ENCODE results near the gene TUBGCP5. TPM values are rescaled to one million over a fixed set of nuclear protein-coding genes. Genes with fewer than 3 reads are reported as not detected.

Gene TUBGCP5
- total and polyA plus RNA-seq, 4 donors, result 2.6 to 19.8 (median 13.6) TPM

- no peak for DNase-seq
- Histone ChIP-seq H3K4me1 (ENCODE audit: control insufficient read depth in 1 of 2, insufficient read depth in 2 of 2, low read length in 2 of 2) (peaks cover 0 to 2% of the 10 kb centered on the region in 2 donors), H3K27ac (ENCODE audit: low read depth in 1 of 2, low read length in 2 of 2) (no peak overlapping the region), H3K4me3 (ENCODE audit: low read length in 2 of 2) (peak overlapping the region; percentile 94 to 97), H3K9me3 (ENCODE audit: control insufficient read depth, low read length) (no peaks in the 10 kb centered on the region), H3K36me3 (ENCODE audit: control insufficient read depth in 1 of 2, insufficient read depth in 2 of 2, low read length in 1 of 2) (no peaks in the 10 kb centered on the region), H3K27me3 (ENCODE audit: control insufficient read depth in 1 of 2, insufficient read depth in 2 of 2, low read length in 1 of 2) (no peaks in the 10 kb centered on the region)
- peak; percentile 1 for ATAC-seq (ENCODE audit: low FRiP score)
- intact Hi-C loops (cut with DNase I), result loop anchor here in 1 of 2 donors (2.0 to 10.0 kb wide), 3 partner anchors 36 to 140 kb away; partner anchors contain the start of gene NIPA2
- 4% methylated on average over 22 of the region's 22 CpGs for WGBS, 2 donors
Measured at GRCh38 chr15:22978691-22979237, 60.6 kb downstream of the TUBGCP5 start.

GRCh38 chr15:22974745-22975144 lies 64.6 kb downstream of the TUBGCP5 start:
- DNase-seq, result peak in 1 of 2 donors; percentile 3
- peaks cover 0 to 2% of the 10 kb centered on the region in 2 donors for H3K4me1 ChIP-seq (ENCODE audit: control insufficient read depth in 1 of 2, insufficient read depth in 2 of 2, low read length in 2 of 2)
- no peak overlapping the region for H3K4me3 ChIP-seq (ENCODE audit: low read length in 2 of 2)
- no peaks in the 10 kb centered on the region for H3K27me3 ChIP-seq (ENCODE audit: control insufficient read depth in 1 of 2, insufficient read depth in 2 of 2, low read length in 1 of 2)
- WGBS, 2 donors, result 61 to 62% methylated on average over 4 of the region's 4 CpGs
- no peak overlapping the region for H3K27ac ChIP-seq (ENCODE audit: low read depth in 1 of 2, low read length in 2 of 2)
- H3K9me3 ChIP-seq (ENCODE audit: control insufficient read depth, low read length), result no peaks in the 10 kb centered on the region
- intact Hi-C loops (cut with DNase I), result loop anchor here in 1 of 2 donors (5.0 to 10.0 kb wide), 2 partner anchors 32 to 100 kb away; no protein-coding TSS in a partner anchor
- no peak for ATAC-seq (ENCODE audit: low FRiP score)
- no peaks in the 10 kb centered on the region for H3K36me3 ChIP-seq (ENCODE audit: control insufficient read depth in 1 of 2, insufficient read depth in 2 of 2, low read length in 1 of 2)

- ATAC-seq (ENCODE audit: low FRiP score), result no peak
- H3K27ac ChIP-seq (ENCODE audit: low read depth in 1 of 2, low read length in 2 of 2), result no peak overlapping the region
- no peaks in the 10 kb centered on the region for H3K9me3 ChIP-seq (ENCODE audit: control insufficient read depth, low read length)
- no peaks in the 10 kb centered on the region for H3K36me3 ChIP-seq (ENCODE audit: control insufficient read depth in 1 of 2, insufficient read depth in 2 of 2, low read length in 1 of 2)
- no peak overlapping the region for H3K4me3 ChIP-seq (ENCODE audit: low read length in 2 of 2)
- intact Hi-C loops (cut with DNase I), result loop anchor here in 1 of 2 donors (10.0 kb wide), 1 partner anchor 99 kb away; no protein-coding TSS in a partner anchor
- DNase-seq, result peak in 1 of 2 donors; percentile 11
- 70 to 75% methylated on average over 4 of the region's 4 CpGs for WGBS, 2 donors
- peaks cover 1 to 2% of the 10 kb centered on the region in 2 donors for H3K4me1 ChIP-seq (ENCODE audit: control insufficient read depth in 1 of 2, insufficient read depth in 2 of 2, low read length in 2 of 2)
- no peaks in the 10 kb centered on the region for H3K27me3 ChIP-seq (ENCODE audit: control insufficient read depth in 1 of 2, insufficient read depth in 2 of 2, low read length in 1 of 2)
Measured at GRCh38 chr15:22973987-22974386, 65.4 kb downstream of the TUBGCP5 start.

GRCh38 chr15:22973286-22973685 lies 66.1 kb downstream of the TUBGCP5 start:
- Histone ChIP-seq H3K9me3 (ENCODE audit: control insufficient read depth, low read length) (no peaks in the 10 kb centered on the region), H3K36me3 (ENCODE audit: control insufficient read depth in 1 of 2, insufficient read depth in 2 of 2, low read length in 1 of 2) (no peaks in the 10 kb centered on the region), H3K27me3 (ENCODE audit: control insufficient read depth in 1 of 2, insufficient read depth in 2 of 2, low read length in 1 of 2) (no peaks in the 10 kb centered on the region), H3K4me1 (ENCODE audit: control insufficient read depth in 1 of 2, insufficient read depth in 2 of 2, low read length in 2 of 2) (peaks cover 0 to 3% of the 10 kb centered on the region in 2 donors), H3K27ac (ENCODE audit: low read depth in 1 of 2, low read length in 2 of 2) (no peak overlapping the region), H3K4me3 (ENCODE audit: low read length in 2 of 2) (no peak overlapping the region)
- DNase-seq, result peak in 1 of 2 donors; percentile 54
- WGBS, 2 donors, result 42 to 54% methylated on average over 5 of the region's 5 CpGs
- intact Hi-C loops (cut with DNase I), result loop anchor here in 1 of 2 donors (10.0 kb wide), 1 partner anchor 98 kb away; no protein-coding TSS in a partner anchor
- ATAC-seq (ENCODE audit: low FRiP score), result no peak

- Histone ChIP-seq H3K27me3 (ENCODE audit: control insufficient read depth in 1 of 2, insufficient read depth in 2 of 2, low read length in 1 of 2) (no peaks in the 10 kb centered on the region), H3K36me3 (ENCODE audit: control insufficient read depth in 1 of 2, insufficient read depth in 2 of 2, low read length in 1 of 2) (no peaks in the 10 kb centered on the region), H3K4me1 (ENCODE audit: control insufficient read depth in 1 of 2, insufficient read depth in 2 of 2, low read length in 2 of 2) (peaks cover under 1 to 3% of the 10 kb centered on the region in 2 donors), H3K9me3 (ENCODE audit: control insufficient read depth, low read length) (no peaks in the 10 kb centered on the region), H3K27ac (ENCODE audit: low read depth in 1 of 2, low read length in 2 of 2) (no peak overlapping the region), H3K4me3 (ENCODE audit: low read length in 2 of 2) (no peak overlapping the region)
- WGBS, 2 donors, result 97 to 98% methylated on average over 3 of the region's 3 CpGs
- DNase-seq (peak in 1 of 2 donors; percentile 20), ATAC-seq (ENCODE audit: low FRiP score) (no peak)
- intact Hi-C loops (cut with DNase I), result no loop called here
Measured at GRCh38 chr15:22969489-22969888, 69.9 kb downstream of the TUBGCP5 start.

GRCh38 chr15:22968366-22968765 lies 71.0 kb downstream of the TUBGCP5 start:
- 2 to 4% methylated on average over 5 of the region's 5 CpGs for WGBS, 2 donors
- no peaks in the 10 kb centered on the region for H3K36me3 ChIP-seq (ENCODE audit: control insufficient read depth in 1 of 2, insufficient read depth in 2 of 2, low read length in 1 of 2)
- DNase-seq, result peak in 1 of 2 donors; percentile 67
- no peaks in the 10 kb centered on the region for H3K9me3 ChIP-seq (ENCODE audit: control insufficient read depth, low read length)
- intact Hi-C loops (cut with DNase I), result no loop called here
- no peaks in the 10 kb centered on the region for H3K27me3 ChIP-seq (ENCODE audit: control insufficient read depth in 1 of 2, insufficient read depth in 2 of 2, low read length in 1 of 2)
- H3K4me1 ChIP-seq (ENCODE audit: control insufficient read depth in 1 of 2, insufficient read depth in 2 of 2, low read length in 2 of 2), result peaks cover 4 to 5% of the 10 kb centered on the region in 2 donors
- ATAC-seq (ENCODE audit: low FRiP score), result peak; percentile 49
- peak overlapping the region; percentile 36 to 85 for H3K27ac ChIP-seq (ENCODE audit: low read depth in 1 of 2, low read length in 2 of 2)
- H3K4me3 ChIP-seq (ENCODE audit: low read length in 2 of 2), result no peak overlapping the region

- H3K4me3 ChIP-seq (ENCODE audit: low read length in 2 of 2), result no peak overlapping the region
- H3K27ac ChIP-seq (ENCODE audit: low read depth in 1 of 2, low read length in 2 of 2), result peak overlapping the region in 1 of 2 donors; percentile 69
- 94% methylated on average over 15 of the region's 15 CpGs for WGBS, 2 donors
- intact Hi-C loops (cut with DNase I), result no loop called here
- DNase-seq (peak in 1 of 2 donors; percentile 62), ATAC-seq (ENCODE audit: low FRiP score) (no peak)
- no peaks in the 10 kb centered on the region for H3K36me3 ChIP-seq (ENCODE audit: control insufficient read depth in 1 of 2, insufficient read depth in 2 of 2, low read length in 1 of 2)
- no peaks in the 10 kb centered on the region for H3K27me3 ChIP-seq (ENCODE audit: control insufficient read depth in 1 of 2, insufficient read depth in 2 of 2, low read length in 1 of 2)
- H3K9me3 ChIP-seq (ENCODE audit: control insufficient read depth, low read length), result no peaks in the 10 kb centered on the region
- H3K4me1 ChIP-seq (ENCODE audit: control insufficient read depth in 1 of 2, insufficient read depth in 2 of 2, low read length in 2 of 2), result peaks cover 4 to 10% of the 10 kb centered on the region in 2 donors
Measured at GRCh38 chr15:22967084-22967770, 72.1 kb downstream of the TUBGCP5 start.

GRCh38 chr15:22966321-22967083 lies 72.9 kb downstream of the TUBGCP5 start:
- no peaks in the 10 kb centered on the region for H3K27me3 ChIP-seq (ENCODE audit: control insufficient read depth in 1 of 2, insufficient read depth in 2 of 2, low read length in 1 of 2)
- no peak overlapping the region for H3K4me3 ChIP-seq (ENCODE audit: low read length in 2 of 2)
- peak in 1 of 2 donors; percentile 37 for DNase-seq
- no peaks in the 10 kb centered on the region for H3K9me3 ChIP-seq (ENCODE audit: control insufficient read depth, low read length)
- no peak for ATAC-seq (ENCODE audit: low FRiP score)
- WGBS, 2 donors, result 63% methylated on average over 20 of the region's 20 CpGs
- H3K36me3 ChIP-seq (ENCODE audit: control insufficient read depth in 1 of 2, insufficient read depth in 2 of 2, low read length in 1 of 2), result no peaks in the 10 kb centered on the region
- intact Hi-C loops (cut with DNase I), result no loop called here
- peaks cover 4 to 10% of the 10 kb centered on the region in 2 donors for H3K4me1 ChIP-seq (ENCODE audit: control insufficient read depth in 1 of 2, insufficient read depth in 2 of 2, low read length in 2 of 2)
- H3K27ac ChIP-seq (ENCODE audit: low read depth in 1 of 2, low read length in 2 of 2), result no peak overlapping the region
